Adrenal gland (tissue), 12 donors: Measurements from ENCODE around the gene SPANXD. TPM values are rescaled to one million over a fixed set of nuclear protein-coding genes. Genes with fewer than 3 reads are reported as not detected.

Source experiments
- DNase-seq, 7 donors: peaks; one replicate each; pipeline ENCODE4 v3.0.0-alpha.2; 2019 to 2020
- H3K27ac ChIP-seq, 5 donors: fragments of 200-600 bp; sonication (generic) in 4 of 5; 1 replicate in 3 of 5; 2 replicates in 2 of 5; pipeline versions ENCODE4 v1.5.1 to v1.8.0; 2016 to 2020; ENCODE audit warnings: mild to moderate bottlenecking in 1 of 5
- H3K27me3 ChIP-seq: fragments of 200-600 bp; 2 replicates; pipeline ENCODE4 v1.8.0; 2021
- H3K36me3 ChIP-seq, 2 donors: fragments of 200-600 bp; replicated peaks in 1 of 2; 1 replicate in 1 of 2; 2 replicates in 1 of 2; pipeline versions ENCODE4 v1.5.1 to v1.8.0; 2018 to 2022
- H3K4me1 ChIP-seq, 2 donors: fragments of 200-600 bp; replicated peaks in 1 of 2; 1 replicate in 1 of 2; 2 replicates in 1 of 2; pipeline versions ENCODE4 v1.5.1 to v1.8.0; 2018 to 2021
- H3K4me3 ChIP-seq, 4 donors: fragments of 200-600 bp; sonication (generic) in 3 of 4; one replicate each; pipeline ENCODE4 v1.5.1; 2016 to 2018
- H3K9me3 ChIP-seq, 3 donors: fragments of 200-600 bp; sonication (generic) in 1 of 3; replicated peaks in 1 of 3; 1 replicate in 2 of 3; 2 replicates in 1 of 3; pipeline versions ENCODE4 v1.5.1 to v1.8.0; 2016 to 2021
- CTCF ChIP-seq, 6 experiments: fragments of 450-650 bp in 4 of 6; fragments of 200-600 bp in 2 of 6; sonication (generic) in 1 of 6; IDR thresholded peaks; 1 replicate in 5 of 6; 2 replicates in 1 of 6; pipeline versions ENCODE4 v1.5.1 to v1.8.0; 2016 to 2021; ENCODE audit warnings: antibody characterized with exemption in 6 of 6, mild to moderate bottlenecking in 2 of 6, moderate library complexity in 1 of 6
- POLR2A ChIP-seq, 2 donors: fragments of 450-650 bp; IDR thresholded peaks; one replicate each; pipeline ENCODE4 v1.6.1; 2017; ENCODE audit warnings: antibody characterized with exemption in 2 of 2, mild to moderate bottlenecking in 2 of 2, moderate library complexity in 1 of 2
- WGBS, 4 donors: extraction: QIAGEN DNeasy Blood & Tissue Kit in 2 of 4; methylation state at CpG; one replicate each; pipeline versions ENCODE4 v1.1.5 to v1.1.7; 2013 to 2017; 5-methylcytosine and 5-hydroxymethylcytosine counted together
- intact Hi-C, 2 donors: fragments of 100-400 bp; cut with DNase I; formaldehyde crosslinking; loops; one replicate each; pipeline versions ENCODE4 v1.14.1 to v1.15.0; 2022 to 2023
- polyA plus RNA-seq, 3 donors: library from polyadenylated mRNA; stranded (reverse); fragments of 200-250 nt in 2 of 3; fragments of 350-450 nt in 1 of 3; fragmentation: Illumina TruSeq in 1 of 3; extraction: RNeasy Lipid Tissue Mini Kit (QIAGEN cat#74804) in 1 of 3; gene quantifications; one replicate each; pipeline ENCODE4 v1.2.3, GENCODE V29; 2013 to 2014
- total RNA-seq, 9 donors: library from RNA; depleted of rRNA in 4 of 9; stranded (reverse); fragments of >200 nt in 4 of 9; fragments of 120-200 nt in 1 of 9; fragmentation: NEBNext Ultra II Directional in 1 of 9; extraction: Animal tissue kit (Norgen Biotek cat#: 25700) in 1 of 9; gene quantifications; one replicate each; pipeline versions ENCODE4 v1.1.0 to v1.2.4, GENCODE V29; 2013 to 2023
- donor health status: healthy with polysubstance abuse.
- donor health status: Bipolar disorder and iron deficiency.
- donor health status: DM: yes; HTN: yes; CAD: no.
- donor health status: DM: no; HTN: no; CAD: no.
- donor health status: DM: no; HTN: no; CAD: no.
- donor health status: DM: yes; HTN: yes; CAD: no.

The SPANXD gene
- total and polyA plus RNA-seq, 12 donors, result not detected

DNA sequence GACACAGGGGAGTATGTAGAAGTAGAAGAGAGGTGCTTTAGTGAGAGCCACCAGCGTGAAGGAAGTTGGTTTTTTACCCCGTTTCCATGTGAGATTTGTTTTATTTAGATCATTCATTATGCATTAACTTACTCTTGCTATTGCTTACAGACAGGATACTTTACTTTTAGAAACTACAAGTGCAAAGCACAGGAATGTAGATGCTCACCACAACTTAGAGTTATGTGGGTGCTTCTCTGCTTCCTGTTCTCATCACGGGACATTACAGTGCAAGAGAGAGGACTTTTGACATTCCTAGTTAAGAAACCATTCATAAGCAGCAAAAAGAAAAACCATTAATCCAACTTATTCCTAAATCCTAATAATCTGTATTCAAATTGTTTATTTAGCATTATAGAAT, 25.6 kb upstream of the SPANXD start:
- H3K27ac ChIP-seq, result no peak overlapping the region
- no peaks in the 10 kb centered on the region for H3K36me3 ChIP-seq
- no peaks in the 10 kb centered on the region for H3K4me1 ChIP-seq
- no peak for DNase-seq
- 49 to 66% (median 56%) methylated on average over 3 of the region's 3 CpGs for WGBS, 4 donors
- H3K9me3 ChIP-seq, result no peaks in the 10 kb centered on the region
- H3K4me3 ChIP-seq, result no peak overlapping the region
- TF ChIP-seq CTCF (IDR thresholded peaks at IDR 0.05) (no peak), POLR2A (IDR thresholded peaks at IDR 0.05) (no peak)
- intact Hi-C loops, result no loop called here
- no peaks in the 10 kb centered on the region for H3K27me3 ChIP-seq

- intact Hi-C loops, result no loop called here
- Histone ChIP-seq H3K9me3 (no peaks in the 10 kb centered on the region), H3K36me3 (no peaks in the 10 kb centered on the region), H3K4me1 (no peaks in the 10 kb centered on the region), H3K27me3 (no peaks in the 10 kb centered on the region), H3K27ac (no peak overlapping the region), H3K4me3 (no peak overlapping the region)
- TF ChIP-seq CTCF (IDR thresholded peaks at IDR 0.05), result no peak
- TF ChIP-seq POLR2A (IDR thresholded peaks at IDR 0.05), result no peak
- no peak for DNase-seq
- WGBS, 4 donors, result 43 to 58% (median 48%) methylated on average over 3 of the region's 3 CpGs
Measured at GRCh38 chrX:141714680-141715079, 16.1 kb upstream of the SPANXD start.

- no peaks in the 10 kb centered on the region for H3K4me1 ChIP-seq
Measured at GRCh38 chrX:141701072-141701471, 2.5 kb upstream of the SPANXD start.

DNA sequence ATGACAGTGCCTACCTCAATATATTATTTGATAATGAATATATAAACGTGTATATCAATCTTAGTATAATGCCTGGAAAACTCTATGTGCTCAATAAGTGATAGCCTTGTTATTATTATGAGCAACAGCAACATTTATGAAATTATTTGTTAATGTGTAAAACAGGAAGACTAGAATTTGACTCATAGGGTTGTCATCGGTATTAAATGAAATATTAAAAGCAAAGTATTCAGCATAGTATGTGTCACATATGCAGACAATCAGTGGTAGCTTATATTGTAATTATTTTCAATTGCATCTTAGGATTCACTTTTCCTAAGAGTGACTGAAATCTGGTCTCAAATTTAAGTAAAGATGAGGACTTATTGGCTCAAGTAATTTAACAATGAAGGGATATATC, 24.6 kb downstream of the SPANXD start:
- H3K4me1 ChIP-seq, result no peaks in the 10 kb centered on the region
- no peak overlapping the region for H3K27ac ChIP-seq
- H3K9me3 ChIP-seq, result no peaks in the 10 kb centered on the region
- no peak for DNase-seq
- intact Hi-C loops, result no loop called here
- TF ChIP-seq CTCF (IDR thresholded peaks at IDR 0.05) (no peak), POLR2A (IDR thresholded peaks at IDR 0.05) (no peak)
- H3K27me3 ChIP-seq, result peaks cover 7% of the 10 kb centered on the region
- WGBS, 4 donors, result 51 to 70% (median 55%) methylated on average over 2 of the region's 2 CpGs
- H3K36me3 ChIP-seq, result no peaks in the 10 kb centered on the region
- no peak overlapping the region for H3K4me3 ChIP-seq

More at GRCh38 chrX:141701072-141701471, 2.5 kb upstream of the SPANXD start:
- H3K9me3 ChIP-seq, result no peaks in the 10 kb centered on the region
- no peak for DNase-seq
- no peak overlapping the region for H3K27ac ChIP-seq
- H3K36me3 ChIP-seq, result no peaks in the 10 kb centered on the region
- H3K4me3 ChIP-seq, result no peak overlapping the region
- intact Hi-C loops, result no loop called here
- WGBS, 4 donors, result 62 to 64% (median 64%) methylated on average over 4 of the region's 4 CpGs
- no peaks in the 10 kb centered on the region for H3K27me3 ChIP-seq
- no peak for TF ChIP-seq POLR2A (IDR thresholded peaks at IDR 0.05)
- no peak for TF ChIP-seq CTCF (IDR thresholded peaks at IDR 0.05)
